AG04449 (cell line): ENCODE measurements around the gene HMGB3.

Experiments used
- CTCF ChIA-PET: fragments of 350-600 bp; formaldehyde crosslinking; extraction: SDS; loops from one replicate; lab custom pipeline; 2021; ENCODE audit warnings: antibody characterized with exemption; lab: Yijun Ruan, JAX
- POLR2A ChIA-PET: fragments of 400-600, 350-600 bp; formaldehyde crosslinking; extraction: SDS; loops from one replicate; lab custom pipeline; 2020; ENCODE audit warnings: antibody characterized with exemption, inconsistent platforms; lab: Yijun Ruan, JAX
- DNase-seq: peaks from one replicate; pipeline ENCODE4 v3.0.0-alpha.2; 2010; ENCODE audit warnings: low read depth, low spot score
- H3K4me3 ChIP-seq: 2 replicates; pipeline ENCODE4 v1.5.1; 2011; ENCODE audit warnings: low read depth, mild to moderate bottlenecking, control low read depth, low read length
- CTCF ChIP-seq: IDR thresholded peaks from one replicate; pipeline ENCODE4 v1.5.1; 2011; ENCODE audit warnings: mild to moderate bottlenecking, moderate library complexity, low read length, control low read depth, inconsistent platforms; ENCODE audit not compliant: insufficient read depth; ENCODE audit errors: missing control alignments

HMGB3 gene

GRCh38 chrX:150972450-150972849 is 10.7 kb upstream of the HMGB3 start:
- DNase-seq, result no peak
- ChIA-PET POLR2A (no interaction called here), CTCF (no interaction called here)
- H3K4me3 ChIP-seq, result no peak overlapping the region
- no peak for TF ChIP-seq CTCF

- no peak for DNase-seq
- no peak for TF ChIP-seq CTCF
- ChIA-PET POLR2A (no interaction called here), CTCF (no interaction called here)
- no peak overlapping the region for H3K4me3 ChIP-seq
Measured at GRCh38 chrX:150975655-150976390, 7.3 kb upstream of the HMGB3 start.

- POLR2A ChIA-PET, result no interaction called here
Measured at GRCh38 chrX:150977411-150978162, 5.5 kb upstream of the HMGB3 start.

GRCh38 chrX:150980186-150980585 is 2.9 kb upstream of the HMGB3 start:
- ChIA-PET POLR2A (no interaction called here), CTCF (no interaction called here)
- no peak for TF ChIP-seq CTCF
- no peak overlapping the region for H3K4me3 ChIP-seq
- no peak for DNase-seq

More at GRCh38 chrX:150977411-150978162, 5.5 kb upstream of the HMGB3 start:
- no peak overlapping the region for H3K4me3 ChIP-seq
- no peak for DNase-seq
- CTCF ChIA-PET, result no interaction called here
- no peak for TF ChIP-seq CTCF

GRCh38 chrX:150980711-150981110 is 2.4 kb upstream of the HMGB3 start:
- H3K4me3 ChIP-seq, result no peak overlapping the region
- DNase-seq, result no peak
- ChIA-PET CTCF (no interaction called here), POLR2A (no interaction called here)
- no peak for TF ChIP-seq CTCF

- DNase-seq, result no peak
- no peak for TF ChIP-seq CTCF
- H3K4me3 ChIP-seq, result peak overlapping the region; percentile 60
- CTCF ChIA-PET, result no interaction called here
- POLR2A ChIA-PET, result no interaction called here
Measured at GRCh38 chrX:150982235-150982787, 824 bp upstream of the HMGB3 start.
